Amniotic stem cell (primary cell): Measurements from ENCODE around the gene MRC1.
"Not testable (repeated sequence)": the region's sequence is repeated elsewhere in the genome, so short reads cannot be mapped to it uniquely, and the experiment has no call there.

ENCODE experiments used
- DNase-seq: peaks from one replicate; lab custom pipeline; 2025; lab: John Stamatoyannopoulos, UW

MRC1 gene

GRCh38 chr10:17905491-17905890 lies 96.3 kb downstream of the MRC1 start:
- no peak for DNase-seq

- no peak for DNase-seq
These were observed 96.9 kb downstream of the MRC1 start for GRCh38 chr10:17906002-17906401.

DNA sequence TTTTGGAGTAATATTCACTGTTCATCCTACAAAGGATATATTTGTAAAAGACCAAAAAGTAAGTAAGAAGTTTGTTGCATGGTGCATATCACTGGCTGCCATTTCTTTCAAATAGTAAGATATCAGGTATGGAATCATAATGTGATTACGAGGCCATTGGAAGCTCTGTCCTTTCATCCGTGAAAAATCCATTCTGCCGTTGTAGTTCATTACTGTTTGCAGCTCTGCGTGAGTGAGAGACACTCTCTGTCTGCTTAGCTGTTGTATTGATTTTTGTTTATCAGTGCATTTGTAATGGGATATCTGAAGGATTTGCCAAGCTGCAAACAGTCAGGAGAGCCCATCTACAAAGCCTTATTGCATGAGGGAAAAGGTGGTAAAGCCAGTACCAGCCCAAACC lies 98.5 kb downstream of the MRC1 start:
- no peak for DNase-seq

- peak; percentile 61 for DNase-seq
These were observed 101.1 kb downstream of the MRC1 start for GRCh38 chr10:17910125-17910789.

GRCh38 chr10:17912754-17913153 lies 103.6 kb downstream of the MRC1 start:
- no peak for DNase-seq

GRCh38 chr10:17913604-17914003 lies 104.5 kb downstream of the MRC1 start:
- no peak for DNase-seq

DNA sequence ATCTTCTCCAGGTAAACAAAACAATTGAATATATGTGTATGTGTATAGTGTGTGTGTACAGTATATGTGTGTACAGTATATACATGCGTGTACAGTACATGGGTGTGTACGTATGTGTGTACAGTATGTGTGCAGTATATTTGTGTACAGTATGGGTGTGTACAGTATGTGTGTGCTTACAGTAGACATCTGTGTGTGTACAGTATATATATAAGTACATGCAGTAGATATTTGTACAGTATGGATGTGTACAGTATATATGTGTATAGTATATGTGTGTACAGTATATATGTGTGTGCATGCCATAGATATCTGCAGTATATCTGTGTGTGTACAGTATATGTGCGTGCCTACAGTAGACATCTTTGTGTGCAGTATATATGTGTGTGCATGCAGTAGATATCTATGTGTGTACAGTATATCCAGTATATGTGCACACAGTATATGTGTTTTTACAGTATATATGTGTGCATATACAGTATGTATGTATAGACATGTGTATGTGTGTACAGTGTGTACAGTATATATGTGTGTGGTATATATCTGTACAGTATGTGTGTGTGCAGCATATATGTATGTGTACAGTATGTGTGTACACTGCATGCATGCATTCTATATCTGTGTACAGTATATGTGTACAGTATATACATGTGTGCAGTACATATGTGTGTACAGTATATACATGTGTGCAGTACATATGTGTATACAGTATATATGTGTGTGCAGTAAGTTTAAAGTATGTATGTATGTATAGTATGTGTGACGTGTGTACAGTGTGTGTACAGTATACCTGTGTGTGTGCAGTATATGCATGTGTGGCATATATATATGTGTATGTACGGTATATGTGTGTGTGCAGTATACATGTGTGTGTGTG lies 105.3 kb downstream of the MRC1 start:
- no peak for DNase-seq

DNA sequence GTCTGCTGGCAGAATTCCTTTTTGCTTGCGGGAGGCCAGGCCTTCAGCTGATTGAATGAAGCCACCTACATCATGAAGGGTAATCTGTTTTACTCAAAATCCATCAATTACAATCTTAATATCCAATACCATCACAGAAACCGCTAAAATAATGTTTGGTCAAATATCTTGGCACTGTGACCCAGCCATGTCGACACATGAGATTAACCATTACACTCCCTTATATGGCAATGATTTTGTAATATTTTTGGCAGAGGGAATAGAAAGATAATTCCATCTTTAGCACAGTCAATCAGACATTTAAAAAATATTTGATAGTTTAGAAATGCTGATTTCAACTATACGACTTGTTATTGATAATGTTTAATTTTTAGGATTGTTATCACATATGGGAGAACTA lies 106.0 kb downstream of the MRC1 start:
- no peak for DNase-seq

DNA sequence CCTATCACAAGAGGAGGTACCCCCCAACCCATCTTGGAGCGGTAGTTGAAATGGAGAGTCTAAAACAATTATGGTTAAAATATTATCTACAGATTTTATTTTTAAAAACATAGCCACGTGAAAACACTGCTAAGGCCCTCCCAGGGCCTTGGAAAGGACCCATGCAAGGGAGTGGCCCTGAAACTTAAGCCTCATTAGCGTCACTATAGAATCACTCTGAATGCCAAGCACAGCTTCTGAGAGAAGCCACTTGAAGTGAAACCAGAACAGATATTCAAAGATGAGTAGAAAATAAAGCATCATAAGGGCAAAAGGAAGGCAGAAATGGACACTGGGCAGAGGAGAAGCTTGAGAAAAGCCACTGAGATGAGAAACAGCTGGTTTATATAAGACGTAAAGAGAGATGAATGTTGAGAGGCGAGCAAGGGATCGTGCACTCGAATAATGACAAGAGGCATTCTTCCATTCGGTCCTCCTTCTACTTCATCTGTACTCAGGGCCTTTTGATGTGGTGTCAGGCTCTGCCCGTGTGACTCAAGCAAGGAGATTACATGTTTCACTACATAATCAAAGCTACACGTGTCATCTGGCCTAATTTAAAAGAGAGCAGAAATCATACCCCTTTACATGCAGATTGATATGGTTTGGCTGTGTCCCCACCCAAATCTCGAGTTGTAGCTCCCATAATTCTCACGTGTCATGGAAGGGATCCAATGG lies 109.2 kb downstream of the MRC1 start:
- no peak for DNase-seq

- DNase-seq, result no peak
These were observed 112.2 kb downstream of the MRC1 start for GRCh38 chr10:17921378-17921777.

- DNase-seq, result peak; percentile 71
These were observed 114.6 kb downstream of the MRC1 start for GRCh38 chr10:17923728-17924127.

DNA sequence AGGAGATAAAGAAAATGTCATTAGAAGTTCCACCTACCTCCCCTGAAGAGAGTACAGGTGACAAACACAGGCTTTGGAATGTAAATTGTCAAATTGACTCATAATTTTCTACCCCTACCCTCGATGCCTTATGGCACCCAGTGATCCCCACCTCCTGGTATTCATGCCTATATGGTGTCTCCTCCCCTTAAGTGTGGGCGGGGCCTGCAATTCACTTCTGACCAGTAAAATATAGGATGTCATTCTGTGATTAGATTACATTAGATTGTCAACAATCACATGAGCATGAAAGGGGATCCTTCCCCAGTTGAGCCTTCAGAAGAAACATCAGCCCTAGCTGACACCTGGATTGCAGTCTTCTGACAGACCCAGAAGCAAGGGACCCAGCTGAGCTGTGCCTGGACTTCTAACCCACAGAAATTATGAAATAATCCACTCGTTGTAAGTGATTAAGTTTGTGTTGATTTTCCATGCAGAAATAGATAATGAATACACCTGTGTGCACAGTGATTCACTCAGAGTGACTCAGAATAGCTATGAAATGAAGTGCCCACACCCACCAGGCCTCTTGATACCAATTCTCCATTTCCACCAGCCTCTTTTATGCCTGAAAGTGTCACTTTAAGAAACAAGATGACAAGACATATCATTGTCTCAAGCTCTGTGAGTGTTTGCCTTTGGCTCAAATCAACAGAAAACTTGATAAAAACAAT lies 134.0 kb downstream of the MRC1 start:
- no peak for DNase-seq

GRCh38 chr10:17950269-17950668 lies 141.1 kb downstream of the MRC1 start:
- not testable (repeated sequence) for DNase-seq

DNA sequence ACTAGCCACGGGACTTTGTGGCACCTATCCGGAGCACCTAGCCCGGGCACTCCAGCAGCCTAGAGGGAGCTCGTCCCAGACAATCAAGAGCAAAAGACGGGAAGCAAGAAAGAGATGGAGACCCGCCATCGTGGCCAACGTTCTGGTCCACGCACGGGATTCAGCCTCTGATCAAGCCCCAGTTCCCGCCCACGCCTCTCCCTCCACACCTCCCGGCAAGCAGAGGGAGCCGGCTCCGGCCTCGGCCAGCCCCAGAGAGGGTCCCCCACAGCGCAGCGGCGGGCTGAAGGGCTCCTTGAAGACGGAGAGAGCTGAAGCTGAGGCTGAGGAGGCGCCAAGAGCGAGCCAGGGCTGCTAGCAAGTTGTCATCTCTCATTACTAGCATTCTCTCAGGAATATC lies 141.6 kb downstream of the MRC1 start:
- DNase-seq, result no peak

DNA sequence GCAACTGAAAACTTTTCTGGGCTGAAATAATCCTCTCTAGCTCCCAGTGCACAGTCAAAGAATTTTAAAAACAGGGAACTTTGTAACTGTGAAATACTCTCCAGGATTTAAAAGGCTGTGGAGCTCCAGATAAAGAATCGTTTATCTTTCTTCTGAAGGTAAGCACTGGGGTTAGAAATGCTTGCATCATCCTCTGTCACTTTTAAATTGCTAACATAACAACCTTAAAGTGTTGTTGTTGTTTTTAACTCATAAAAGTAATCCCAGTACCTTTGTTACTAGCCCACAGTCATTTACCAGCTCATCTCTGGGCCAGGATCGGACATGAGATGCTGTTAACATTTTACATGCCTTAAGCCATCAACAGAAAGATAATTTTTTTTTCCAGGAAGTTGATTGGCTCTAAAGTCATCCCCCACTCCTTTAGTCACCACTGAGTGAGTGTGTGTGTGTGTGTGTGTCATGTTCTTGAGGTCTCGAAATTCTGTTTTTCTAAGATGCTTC lies 142.8 kb downstream of the MRC1 start, which contains the start of gene SLC39A12:
Gene SLC39A12, plus strand, starts transcription at position 51 of the 504 bp plus-strand sequence. CDS start 1,359 bp downstream, outside the sequence.
- DNase-seq, result no peak

DNA sequence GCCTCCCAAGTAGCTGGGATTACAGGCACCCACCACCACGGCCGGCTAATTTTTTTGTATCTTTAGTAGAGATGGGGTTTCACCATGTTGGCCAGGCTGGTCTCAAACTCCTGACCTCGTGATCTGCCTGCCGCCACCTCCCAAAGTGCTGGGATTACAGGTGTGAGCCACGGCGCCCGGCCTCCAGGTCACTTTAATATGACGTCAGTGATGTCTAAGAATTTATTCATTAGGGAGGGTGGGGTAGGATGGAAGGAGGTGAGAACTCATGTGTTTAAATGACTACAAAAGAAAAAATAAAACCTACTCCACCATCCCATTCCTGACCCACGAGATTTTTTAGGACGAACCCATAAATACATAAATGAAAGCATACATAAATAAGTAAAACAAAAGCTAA lies 145.2 kb downstream of the MRC1 start:
- DNase-seq, result not testable (repeated sequence)

GRCh38 chr10:17954861-17955260 lies 145.7 kb downstream of the MRC1 start:
- DNase-seq, result no peak

DNA sequence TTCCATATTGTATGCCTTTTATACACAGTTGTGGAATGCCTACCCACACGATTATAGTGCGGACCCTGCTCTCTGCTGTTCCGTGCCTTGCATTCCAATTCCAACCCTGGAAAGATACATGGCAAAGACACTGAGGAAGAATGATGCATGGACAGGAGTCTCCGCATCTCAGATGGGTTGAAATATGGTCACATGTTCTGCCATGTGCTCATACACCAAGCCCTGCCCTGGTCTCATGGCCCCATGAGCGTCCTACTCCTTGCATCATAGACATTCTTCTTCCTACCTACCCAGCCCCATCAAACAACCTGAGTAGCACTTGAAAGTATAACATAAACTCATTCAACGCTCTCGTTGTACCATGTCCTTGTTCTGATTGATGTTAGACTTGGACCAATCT lies 148.9 kb downstream of the MRC1 start:
- DNase-seq, result no peak

DNA sequence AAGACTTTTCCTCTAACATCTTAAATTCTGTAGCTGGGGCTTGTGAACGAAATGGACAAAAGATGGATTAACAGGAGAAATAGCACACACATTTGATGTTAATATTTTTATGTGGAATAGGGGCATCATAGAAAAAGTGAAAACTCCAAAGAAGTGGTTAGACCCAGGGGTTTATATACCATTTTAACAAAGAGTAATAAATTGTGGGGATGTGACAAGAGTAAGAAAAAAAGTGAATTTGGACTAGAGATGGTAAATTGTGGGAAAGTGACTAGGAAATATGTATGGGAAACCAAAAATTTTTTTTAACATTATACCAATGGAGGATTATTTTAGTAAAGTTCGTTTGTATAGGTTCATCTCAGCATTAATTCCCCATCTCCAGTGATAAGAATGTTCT lies 150.7 kb downstream of the MRC1 start:
- no peak for DNase-seq
